NCI-H446 treated with DMSO at 0.1 percent for 48 hours (cell line): Measurements from ENCODE around the gene N4BP3.
"Not testable (repeated sequence)": the region's sequence is repeated elsewhere in the genome, so short reads cannot be mapped to it uniquely, and the experiment has no call there.

Source experiments
- DNase-seq: peaks from one replicate; lab custom pipeline; 2025; lab: John Stamatoyannopoulos, UW

N4BP3 gene

GRCh38 chr5:178123094-178123965, 10.0 kb downstream of the N4BP3 start:
- DNase-seq: no peak

DNA sequence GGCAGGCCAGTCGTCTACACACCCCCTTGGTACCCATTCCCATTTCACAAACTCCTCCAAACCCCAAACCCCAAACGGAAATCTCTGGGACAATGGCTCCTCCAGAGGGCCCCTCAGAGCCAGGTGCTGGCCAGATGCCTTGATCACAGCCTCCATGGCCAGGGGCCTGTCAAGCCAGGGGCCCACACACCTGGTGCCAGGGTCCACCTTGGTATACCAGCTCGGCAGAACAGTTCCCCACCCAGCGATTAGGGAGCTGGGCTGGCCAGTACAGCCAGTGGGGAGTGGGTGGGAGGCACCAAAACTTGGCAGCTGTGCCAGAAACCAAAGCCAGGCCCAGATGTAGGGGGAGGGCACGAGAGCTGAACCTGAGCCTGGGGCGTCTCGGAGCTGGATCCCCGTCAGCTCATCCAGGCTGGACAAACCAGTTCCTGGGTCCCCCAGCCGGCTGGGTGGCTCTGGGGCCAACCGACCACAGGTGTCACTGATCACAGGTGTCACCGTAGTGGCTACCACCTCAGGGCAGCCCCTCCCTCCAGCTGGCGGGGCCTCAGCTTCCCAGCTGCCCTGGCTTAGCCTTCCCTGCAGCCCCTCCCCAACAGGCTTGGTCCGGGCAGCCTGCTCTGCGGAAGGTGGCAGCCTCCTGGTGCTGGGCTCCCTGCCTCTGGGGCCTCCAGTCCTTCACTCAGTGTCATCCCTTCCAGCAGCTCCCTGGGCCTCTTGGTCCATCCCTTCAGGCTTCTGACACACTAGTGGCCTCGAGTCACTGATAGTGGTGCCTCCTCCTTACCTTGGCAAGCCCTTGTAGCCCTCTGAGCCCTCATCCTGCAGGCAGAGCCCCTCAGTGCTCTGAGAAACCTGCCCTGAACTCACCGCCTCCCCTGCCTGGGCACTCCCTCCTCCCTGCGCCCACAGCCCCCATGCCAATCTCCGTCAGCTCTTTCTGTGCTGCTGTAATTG, 10.9 kb downstream of the N4BP3 start:
- DNase-seq: no peak

DNA sequence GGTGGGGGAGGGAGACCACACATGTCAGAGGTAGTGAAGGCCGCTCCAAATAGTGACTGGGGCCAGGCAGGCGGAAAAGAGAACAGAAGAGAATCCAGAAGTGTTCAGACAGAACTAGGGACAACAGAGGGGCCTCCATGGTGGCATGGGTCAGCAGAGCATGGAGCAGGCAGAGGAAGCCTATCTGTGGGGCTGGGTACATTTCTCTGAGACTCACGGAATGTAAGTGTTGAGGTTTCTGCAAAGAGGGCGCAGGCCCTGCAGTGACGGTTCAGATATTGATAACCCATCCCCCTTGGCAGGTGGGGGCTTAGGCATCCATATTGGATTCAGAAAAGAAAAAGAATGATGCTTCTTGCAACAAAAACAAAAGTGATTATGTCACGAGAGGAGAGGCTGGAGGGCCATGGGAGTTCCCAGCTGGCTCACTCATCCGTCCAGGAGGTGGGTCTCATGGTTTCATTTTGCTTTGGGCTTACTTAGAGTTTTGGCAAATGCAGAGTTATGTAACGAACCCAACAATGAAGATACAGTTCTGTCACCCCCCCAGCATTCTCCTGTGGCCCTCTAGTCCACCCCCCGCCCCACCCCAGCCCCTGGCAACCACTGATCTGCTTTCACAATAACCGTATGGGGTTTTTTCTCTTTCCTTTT, 12.0 kb downstream of the N4BP3 start:
- DNase-seq: no peak

GRCh38 chr5:178126556-178126955, 13.2 kb downstream of the N4BP3 start:
- DNase-seq: no peak

- not testable (repeated sequence) for DNase-seq
Observed at GRCh38 chr5:178127300-178128009, 14.1 kb downstream of the N4BP3 start.

DNA sequence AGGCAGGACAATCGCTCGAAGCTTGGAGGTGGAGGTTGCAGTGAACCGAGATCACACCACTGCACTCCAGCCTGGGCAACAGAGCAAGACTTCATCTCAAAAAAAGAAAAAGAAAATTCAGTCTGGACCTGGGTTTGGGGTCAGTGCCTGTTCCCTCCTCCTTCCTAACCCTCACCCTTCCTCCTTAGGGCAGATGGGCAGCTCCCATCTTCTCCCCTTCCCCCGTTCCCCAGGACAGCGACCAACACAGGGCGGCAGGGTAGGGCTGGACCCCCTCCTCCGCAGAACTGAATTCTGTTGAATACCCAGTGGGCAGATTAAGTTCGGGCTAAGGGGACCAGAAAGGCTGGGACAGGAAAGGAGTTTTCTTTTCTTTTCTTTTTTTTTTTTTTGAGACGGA, 16.0 kb downstream of the N4BP3 start:
- no peak for DNase-seq

- DNase-seq: not testable (repeated sequence)
Observed at GRCh38 chr5:178130234-178130575, 16.9 kb downstream of the N4BP3 start.

- DNase-seq: peak; percentile 45
Observed at GRCh38 chr5:178130576-178131445, 17.5 kb downstream of the N4BP3 start, which contains the start of gene RMND5B. RMND5B (plus strand) TSS chr5:178131014; CDS start chr5:178138120, 7,106 bp downstream.

GRCh38 chr5:178131446-178131996, 18.2 kb downstream of the N4BP3 start:
- DNase-seq: no peak

- no peak for DNase-seq
Observed at GRCh38 chr5:178136990-178137389, 23.7 kb downstream of the N4BP3 start.

DNA sequence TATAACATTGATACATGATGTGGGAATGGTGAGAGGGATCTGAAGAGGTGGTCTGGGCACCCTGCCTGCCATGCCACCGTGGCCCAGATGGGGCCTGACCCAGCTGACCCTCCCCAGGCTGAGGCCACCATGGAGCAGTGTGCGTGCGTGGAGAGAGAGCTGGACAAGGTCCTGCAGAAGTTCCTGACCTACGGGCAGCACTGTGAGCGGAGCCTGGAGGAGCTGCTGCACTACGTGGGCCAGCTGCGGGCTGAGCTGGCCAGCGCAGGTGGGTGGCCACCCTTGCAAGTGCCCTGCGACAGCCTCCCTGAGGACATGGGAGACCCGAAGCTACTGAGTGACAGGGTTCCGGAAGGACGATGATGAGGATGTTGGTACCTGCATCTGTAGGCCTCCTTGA, 24.7 kb downstream of the N4BP3 start:
- DNase-seq: no peak

DNA sequence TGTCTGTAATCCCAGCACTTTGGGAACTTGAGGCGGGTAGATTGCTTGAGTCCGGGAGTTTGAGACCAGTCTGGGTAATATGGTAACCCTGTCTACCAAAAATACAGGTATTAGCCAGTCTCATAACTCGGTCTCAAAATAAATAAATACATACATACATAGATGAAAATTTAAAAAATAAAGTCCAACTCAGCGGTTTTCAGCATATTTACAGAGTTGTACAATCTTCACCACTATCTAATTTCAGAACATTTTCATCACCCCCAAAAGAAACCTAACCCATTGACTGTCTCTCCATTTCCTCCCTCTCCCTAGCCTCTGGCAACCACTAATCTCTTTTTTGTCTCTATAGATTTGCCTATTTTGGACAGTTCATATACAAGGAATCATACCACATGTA, 28.2 kb downstream of the N4BP3 start:
- no peak for DNase-seq

GRCh38 chr5:178142642-178143041, 29.3 kb downstream of the N4BP3 start:
- DNase-seq: no peak

DNA sequence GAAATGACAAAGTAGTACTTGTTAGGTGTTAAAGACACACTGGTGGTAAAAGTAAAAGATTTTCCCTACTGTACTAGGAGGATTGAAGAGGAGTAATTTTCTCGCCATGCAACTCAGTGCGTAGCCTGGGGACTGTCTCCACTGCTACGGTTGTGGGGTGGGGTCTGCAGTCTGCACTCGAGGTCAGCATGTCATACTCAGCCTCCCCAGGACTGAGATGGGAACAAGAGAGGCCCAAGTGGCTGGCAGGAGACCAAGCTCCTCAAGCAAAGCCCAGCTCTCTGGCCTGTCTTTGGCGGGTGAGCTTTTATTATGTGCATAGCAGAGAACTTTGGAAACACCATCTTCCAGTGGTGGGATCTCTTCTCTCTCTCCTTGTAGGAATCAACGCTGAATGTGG, 29.9 kb downstream of the N4BP3 start:
- no peak for DNase-seq

GRCh38 chr5:178143901-178144300, 30.6 kb downstream of the N4BP3 start:
- DNase-seq: peak; percentile 25

- DNase-seq: no peak
Observed at GRCh38 chr5:178145965-178146820, 32.9 kb downstream of the N4BP3 start.

GRCh38 chr5:178147406-178147805, 34.1 kb downstream of the N4BP3 start:
- no peak for DNase-seq

- no peak for DNase-seq
Observed at GRCh38 chr5:178149199-178149932, 36.0 kb downstream of the N4BP3 start.
